K562 (cell line): ENCODE measurements around the gene AFAP1. TPM values are rescaled to one million over a fixed set of nuclear protein-coding genes. Genes with fewer than 3 reads are reported as not detected.

Source experiments
- ATAC-seq: fragments of 200-7000 bp; cut with Tn5 transposase; 3 replicates; pipeline ENCODE4 v1.9.1; 2020; ENCODE audit warnings: moderate library complexity
- BruUV-seq: library from RNA; stranded (reverse); fragments of 400-500 nt; replicated peaks from 2 replicates; lab custom pipeline; 2021; lab: Mats Ljungman, UMichigan
- CTCF ChIA-PET: fragments of 300-600 bp; formaldehyde crosslinking; extraction: SDS; loops from one replicate; lab custom pipeline; 2021; ENCODE audit warnings: low intra/inter-chr PET ratio; lab: Yijun Ruan, JAX
- POLR2A ChIA-PET: fragments of 300-600, 350-650 bp; sonication (Branson Sonifier 250); formaldehyde crosslinking; extraction: SDS; loops from one replicate; lab custom pipeline; 2021; ENCODE audit warnings: antibody characterized with exemption, inconsistent platforms; lab: Yijun Ruan, JAX
- DNase-seq, 4 experiments: peaks; one replicate each; pipeline versions ENCODE4 v3.0.0 to v3.0.0-alpha.2; 2011 to 2018; ENCODE audit warnings: low spot score in 3 of 4, mixed read lengths in 3 of 4; ENCODE audit errors: extremely low read depth in 1 of 4
- FAIRE-seq: peaks from 2 replicates; lab custom pipeline; 2011; peaks lifted over from hg19 to GRCh38; lab: Jason Lieb, UNC
- H2AFZ ChIP-seq: 2 replicates; pipeline ENCODE4 v1.6.0; 2011; ENCODE audit warnings: low read depth, low read length, control low read depth, inconsistent platforms
- H3K27ac ChIP-seq: fragments of 200-600 bp; 3 replicates; pipeline ENCODE4 v1.8.0; 2011; ENCODE audit warnings: low read depth, mild to moderate bottlenecking, control low read depth, inconsistent platforms, low read length, moderate library complexity, mixed read lengths; ENCODE audit errors: extremely low read depth
- H3K27me3 ChIP-seq, 2 experiments: fragments of 300-600 bp in 1 of 2; 2 replicates in 1 of 2; 3 replicates in 1 of 2; pipeline versions ENCODE4 v1.6.0 to v1.8.0; 2011; ENCODE audit warnings: inconsistent platforms in 2 of 2, low read length in 2 of 2, mild to moderate bottlenecking in 1 of 2, mixed read lengths in 1 of 2, moderate library complexity in 1 of 2; ENCODE audit not compliant: control insufficient read depth in 2 of 2, insufficient read depth in 2 of 2
- H3K36me3 ChIP-seq: fragments of 300-600 bp; 3 replicates; pipeline ENCODE4 v1.8.0; 2011; ENCODE audit warnings: mild to moderate bottlenecking, low read length, inconsistent platforms; ENCODE audit not compliant: control insufficient read depth, insufficient read depth
- H3K4me1 ChIP-seq, 2 experiments: fragments of 200-600 bp in 1 of 2; replicated peaks in 1 of 2; 2 replicates in 1 of 2; 3 replicates in 1 of 2; pipeline versions ENCODE4 v1.5.1 to v1.8.0; 2011; ENCODE audit warnings: inconsistent platforms in 2 of 2, low read length in 2 of 2, mild to moderate bottlenecking in 1 of 2, mixed read lengths in 1 of 2, moderate library complexity in 1 of 2; ENCODE audit not compliant: control insufficient read depth in 2 of 2, insufficient read depth in 2 of 2
- H3K4me2 ChIP-seq: 2 replicates; pipeline ENCODE4 v1.6.1; 2011; ENCODE audit warnings: low read length, control low read depth, inconsistent platforms, mixed read lengths; ENCODE audit not compliant: insufficient read depth
- H3K4me3 ChIP-seq: fragments of 200-600 bp; sonication (generic), shearing (Covaris generic); 2 replicates; pipeline ENCODE4 v1.5.1; 2016; ENCODE audit warnings: control low read depth, inconsistent platforms
- H3K79me2 ChIP-seq: fragments of 200-600 bp; 3 replicates; pipeline ENCODE4 v1.8.0; 2011; ENCODE audit warnings: low read length, inconsistent platforms; ENCODE audit not compliant: control insufficient read depth, insufficient read depth
- H3K9ac ChIP-seq, 2 experiments: 2 replicates each; pipeline versions ENCODE4 v1.6.0 to v1.6.1; 2011; ENCODE audit warnings: low read depth in 2 of 2, low read length in 2 of 2, control low read depth in 1 of 2, inconsistent platforms in 1 of 2, mild to moderate bottlenecking in 1 of 2, mixed read lengths in 1 of 2; ENCODE audit not compliant: insufficient read depth in 1 of 2
- H3K9me1 ChIP-seq: one replicate; pipeline ENCODE4 v1.6.0; 2011; ENCODE audit warnings: inconsistent platforms, mild to moderate bottlenecking, low read length, moderate library complexity; ENCODE audit not compliant: control insufficient read depth, insufficient read depth
- H3K9me3 ChIP-seq: replicated peaks from 2 replicates; pipeline ENCODE4 v1.5.1; 2011; ENCODE audit warnings: low read depth, low read length, inconsistent platforms; ENCODE audit not compliant: control insufficient read depth, insufficient read depth
- H4K20me1 ChIP-seq: replicated peaks from 2 replicates; pipeline ENCODE4 v1.6.1; 2011; ENCODE audit warnings: low read length, inconsistent platforms, mixed read lengths; ENCODE audit not compliant: control insufficient read depth, insufficient read depth
- ATF1 ChIP-seq, 2 experiments: fragments of 450-650 bp in 1 of 2; IDR thresholded peaks; 2 replicates each; pipeline ENCODE4 v1.6.1; 2016; ENCODE audit warnings: missing compliant biosample characterization in 1 of 2, missing genetic modification characterization in 1 of 2
- BRF1 ChIP-seq: IDR thresholded peaks from 3 replicates; pipeline ENCODE4 v1.6.1; 2011; ENCODE audit warnings: borderline replicate concordance, mild to moderate bottlenecking; ENCODE audit not compliant: insufficient read length; ENCODE audit errors: extremely low read depth
- ESRRA ChIP-seq: fragments of 450-650 bp; IDR thresholded peaks from 2 replicates; pipeline ENCODE4 v1.6.1; 2014; ENCODE audit warnings: low read depth, mild to moderate bottlenecking, moderate library complexity, borderline replicate concordance
- MEF2A ChIP-seq: IDR thresholded peaks from 2 replicates; pipeline ENCODE4 v1.6.1; 2011; ENCODE audit warnings: low read depth, mild to moderate bottlenecking, low read length, moderate library complexity; ENCODE audit not compliant: control insufficient read depth
- MITF ChIP-seq: IDR thresholded peaks from 2 replicates; pipeline ENCODE4 v1.6.1; 2014; ENCODE audit warnings: antibody characterized with exemption
- SETDB1 ChIP-seq: IDR thresholded peaks from one replicate; pipeline ENCODE4 v1.6.1; 2012; ENCODE audit warnings: low read length, control low read depth, inconsistent platforms
- SIX5 ChIP-seq, 2 experiments: IDR thresholded peaks; 2 replicates each; pipeline ENCODE4 v1.6.1; 2011; ENCODE audit warnings: low read length in 2 of 2, borderline replicate concordance in 1 of 2, low read depth in 1 of 2, mild to moderate bottlenecking in 1 of 2, moderate library complexity in 1 of 2; ENCODE audit not compliant: insufficient read depth in 1 of 2
- SRSF9 ChIP-seq: fragments of 200-400 bp; formaldehyde crosslinking; IDR thresholded peaks from 2 replicates; pipeline ENCODE4 v1.6.1; 2017; ENCODE audit warnings: low read depth, low read length, borderline replicate concordance
- WGBS: fragments of 100-300 bp; shearing (Covaris generic); methylation state at CpG from one replicate; pipeline ENCODE4 v1.1.6; 2016; ENCODE audit warnings: low coverage, mixed read lengths; ENCODE audit not compliant: insufficient coverage; ENCODE audit errors: missing lambda C conversion rate; 5-methylcytosine and 5-hydroxymethylcytosine counted together
- in situ Hi-C: fragments of 300-500 bp; cut with MboI; formaldehyde crosslinking; loops from 4 replicates; pipeline ENCODE4 v1.15.0; 2018; ENCODE audit warnings: inconsistent platforms, mixed read lengths
- intact Hi-C: fragments of 100-400 bp; cut with micrococcal nuclease; formaldehyde crosslinking; loops from 2 replicates; pipeline ENCODE4 v1.14.2; 2022
- polyA plus RNA-seq, 8 experiments: library from polyadenylated mRNA; depleted of rRNA in 4 of 8; stranded (reverse) in 5 of 8; unstranded in 3 of 8; fragments of >200 nt; fragmentation: Nextera tagmentation in 2 of 8; fragmentation: Illumina TruSeq in 1 of 8; extraction: Ambion mirVana in 2 of 8; extraction: Trizol in 1 of 8; gene quantifications; 2 replicates each; pipeline versions ENCODE4 v1.2.1 to v1.2.3, GENCODE V29; 2011 to 2014; ENCODE audit warnings: inconsistent platforms in 1 of 8, missing spikeins in 1 of 8
- total RNA-seq, 7 experiments: library from RNA; depleted of rRNA in 6 of 7; stranded (reverse); fragments of >200 nt in 6 of 7; fragmentation: Illumina TruSeq in 2 of 7; extraction: Trizol in 2 of 7; gene quantifications; 2 replicates each; pipeline versions ENCODE4 v1.2.1 to v1.2.3, GENCODE V29; 2011 to 2021; ENCODE audit warnings: low replicate concordance in 1 of 7
- TF ChIP-seq, protein P1 (sequence below): sonication (generic); formaldehyde crosslinking; IDR thresholded peaks from 2 replicates; pipeline ENCODE4 v1.8.0; 2022; ENCODE audit warnings: missing genetic modification reagents, mild to moderate bottlenecking, moderate library complexity, borderline replicate concordance
- TF ChIP-seq, protein P2 (sequence below): fragments of 250-450 bp; sonication (Bioruptor Pico); IDR thresholded peaks from 2 replicates; pipeline ENCODE4 v1.4.0; 2020; ENCODE audit warnings: mild to moderate bottlenecking
- TF ChIP-seq, protein P3 (sequence below): sonication (generic); formaldehyde crosslinking; IDR thresholded peaks from 2 replicates; pipeline ENCODE4 v1.8.0; 2022; ENCODE audit warnings: mild to moderate bottlenecking, missing genetic modification reagents

AFAP1 gene
- total and polyA plus RNA-seq, 9 of the 15 experiments (the other 6 are each of a cell fraction or from before 2014, with no cell fraction given) = 0.07 to 0.42 (median 0.12) TPM; not detected in 1

DNA sequence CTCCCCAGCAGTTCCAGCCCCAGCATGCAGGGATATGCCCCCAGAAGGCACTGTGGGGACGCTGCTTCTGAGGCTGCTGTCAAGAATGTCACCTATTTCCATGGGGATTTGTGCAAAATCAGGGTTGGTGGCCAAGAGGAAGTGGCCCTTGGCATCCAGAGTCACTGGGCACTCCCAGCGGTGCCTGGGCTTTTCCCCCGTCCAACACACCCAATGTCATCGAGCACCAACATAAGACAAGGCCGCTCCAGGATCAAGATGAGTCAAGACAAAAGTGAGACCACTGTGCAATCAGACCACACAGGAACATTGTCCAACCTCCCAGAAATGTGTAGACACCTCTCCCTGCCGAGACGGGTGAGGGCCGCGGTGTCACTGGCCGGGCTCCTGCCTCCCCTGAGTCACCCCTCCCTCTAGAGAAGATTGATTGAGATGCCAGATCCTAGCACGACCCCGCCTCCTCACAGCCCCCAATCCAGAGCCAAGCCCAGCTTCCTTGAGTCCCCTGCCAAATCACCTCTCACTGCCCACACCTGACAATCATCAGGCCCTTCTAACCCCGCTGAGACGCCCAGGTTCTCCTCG, 194.3 kb downstream of the AFAP1 start:
- no peak for ATAC-seq
- TF ChIP-seq SIX5 (IDR thresholded peaks at IDR 0.05; ENCODE audit: borderline replicate concordance in 1 of 2, insufficient read depth in 1 of 2, low read depth in 1 of 2, low read length in 2 of 2) (no peak), BRF1 (no peak), MITF (no peak), SRSF9 (no peak), ATF1 (CRISPR knock-in tag; IDR thresholded peaks at IDR 0.05) (no peak), ATF1 (tag; IDR thresholded peaks at IDR 0.05) (no peak), MEF2A (no peak), ESRRA (no peak), SETDB1 (no peak)
- TF ChIP-seq, protein P1, sequence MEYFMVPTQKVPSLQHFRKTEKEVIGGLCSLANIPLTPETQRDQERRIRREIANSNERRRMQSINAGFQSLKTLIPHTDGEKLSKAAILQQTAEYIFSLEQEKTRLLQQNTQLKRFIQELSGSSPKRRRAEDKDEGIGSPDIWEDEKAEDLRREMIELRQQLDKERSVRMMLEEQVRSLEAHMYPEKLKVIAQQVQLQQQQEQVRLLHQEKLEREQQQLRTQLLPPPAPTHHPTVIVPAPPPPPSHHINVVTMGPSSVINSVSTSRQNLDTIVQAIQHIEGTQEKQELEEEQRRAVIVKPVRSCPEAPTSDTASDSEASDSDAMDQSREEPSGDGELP (CRISPR knock-in tag) = no peak
- TF ChIP-seq, protein P2, sequence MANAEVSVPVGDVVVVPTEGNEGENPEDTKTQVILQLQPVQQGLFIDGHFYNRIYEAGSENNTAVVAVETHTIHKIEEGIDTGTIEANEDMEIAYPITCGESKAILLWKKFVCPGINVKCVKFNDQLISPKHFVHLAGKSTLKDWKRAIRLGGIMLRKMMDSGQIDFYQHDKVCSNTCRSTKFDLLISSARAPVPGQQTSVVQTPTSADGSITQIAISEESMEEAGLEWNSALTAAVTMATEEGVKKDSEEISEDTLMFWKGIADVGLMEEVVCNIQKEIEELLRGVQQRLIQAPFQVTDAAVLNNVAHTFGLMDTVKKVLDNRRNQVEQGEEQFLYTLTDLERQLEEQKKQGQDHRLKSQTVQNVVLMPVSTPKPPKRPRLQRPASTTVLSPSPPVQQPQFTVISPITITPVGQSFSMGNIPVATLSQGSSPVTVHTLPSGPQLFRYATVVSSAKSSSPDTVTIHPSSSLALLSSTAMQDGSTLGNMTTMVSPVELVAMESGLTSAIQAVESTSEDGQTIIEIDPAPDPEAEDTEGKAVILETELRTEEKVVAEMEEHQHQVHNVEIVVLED = no peak
- TF ChIP-seq, protein P3, sequence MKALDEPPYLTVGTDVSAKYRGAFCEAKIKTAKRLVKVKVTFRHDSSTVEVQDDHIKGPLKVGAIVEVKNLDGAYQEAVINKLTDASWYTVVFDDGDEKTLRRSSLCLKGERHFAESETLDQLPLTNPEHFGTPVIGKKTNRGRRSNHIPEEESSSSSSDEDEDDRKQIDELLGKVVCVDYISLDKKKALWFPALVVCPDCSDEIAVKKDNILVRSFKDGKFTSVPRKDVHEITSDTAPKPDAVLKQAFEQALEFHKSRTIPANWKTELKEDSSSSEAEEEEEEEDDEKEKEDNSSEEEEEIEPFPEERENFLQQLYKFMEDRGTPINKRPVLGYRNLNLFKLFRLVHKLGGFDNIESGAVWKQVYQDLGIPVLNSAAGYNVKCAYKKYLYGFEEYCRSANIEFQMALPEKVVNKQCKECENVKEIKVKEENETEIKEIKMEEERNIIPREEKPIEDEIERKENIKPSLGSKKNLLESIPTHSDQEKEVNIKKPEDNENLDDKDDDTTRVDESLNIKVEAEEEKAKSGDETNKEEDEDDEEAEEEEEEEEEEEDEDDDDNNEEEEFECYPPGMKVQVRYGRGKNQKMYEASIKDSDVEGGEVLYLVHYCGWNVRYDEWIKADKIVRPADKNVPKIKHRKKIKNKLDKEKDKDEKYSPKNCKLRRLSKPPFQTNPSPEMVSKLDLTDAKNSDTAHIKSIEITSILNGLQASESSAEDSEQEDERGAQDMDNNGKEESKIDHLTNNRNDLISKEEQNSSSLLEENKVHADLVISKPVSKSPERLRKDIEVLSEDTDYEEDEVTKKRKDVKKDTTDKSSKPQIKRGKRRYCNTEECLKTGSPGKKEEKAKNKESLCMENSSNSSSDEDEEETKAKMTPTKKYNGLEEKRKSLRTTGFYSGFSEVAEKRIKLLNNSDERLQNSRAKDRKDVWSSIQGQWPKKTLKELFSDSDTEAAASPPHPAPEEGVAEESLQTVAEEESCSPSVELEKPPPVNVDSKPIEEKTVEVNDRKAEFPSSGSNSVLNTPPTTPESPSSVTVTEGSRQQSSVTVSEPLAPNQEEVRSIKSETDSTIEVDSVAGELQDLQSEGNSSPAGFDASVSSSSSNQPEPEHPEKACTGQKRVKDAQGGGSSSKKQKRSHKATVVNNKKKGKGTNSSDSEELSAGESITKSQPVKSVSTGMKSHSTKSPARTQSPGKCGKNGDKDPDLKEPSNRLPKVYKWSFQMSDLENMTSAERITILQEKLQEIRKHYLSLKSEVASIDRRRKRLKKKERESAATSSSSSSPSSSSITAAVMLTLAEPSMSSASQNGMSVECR (CRISPR knock-in tag) = no peak
- TF ChIP-seq, all 486 proteins: peak for 0
- no peak overlapping the region for H3K27ac ChIP-seq
- H3K4me3 ChIP-seq = no peak overlapping the region
- no peak overlapping the region for H3K4me2 ChIP-seq
- no TSS peak for BruUV-seq
- intact Hi-C loops = no loop called here
- no peaks in the 10 kb centered on the region for H3K9me3 ChIP-seq
- DNase-seq = no peak
- H3K9ac ChIP-seq = no peak overlapping the region
- peaks cover 0 to 2% of the 10 kb centered on the region in 2 experiments; a peak in 1 of 5 replicates for H3K4me1 ChIP-seq
- H3K79me2 ChIP-seq = no peaks in the 10 kb centered on the region
- H4K20me1 ChIP-seq = 0 out of 2 replicates have a peak, but pooled peaks cover 7% of the 10 kb centered on the region
- WGBS = 3% methylated on average over 13 of the region's 15 CpGs
- no peak overlapping the region for H2AFZ ChIP-seq
- no peaks in the 10 kb centered on the region for H3K9me1 ChIP-seq
- in situ Hi-C loops = no loop called here
- POLR2A ChIA-PET = no interaction called here
- H3K36me3 ChIP-seq = no peaks in the 10 kb centered on the region
- FAIRE-seq = no peak
- CTCF ChIA-PET = no interaction called here
- peaks cover 17 to 62% of the 10 kb centered on the region in 2 experiments; a peak in 4 of 5 replicates for H3K27me3 ChIP-seq
